Transverse colon (tissue), 4 donors: Measurements from ENCODE around the gene TEAD3. TPM values are rescaled to one million over a fixed set of nuclear protein-coding genes. Genes with fewer than 3 reads are reported as not detected.

Source experiments
- DNase-seq: peaks from one replicate; pipeline ENCODE4 v3.0.0-alpha.2; 2019
- H3K27ac ChIP-seq, 4 donors: fragments of 200-600 bp; sonication (generic); 2 replicates each; pipeline ENCODE4 v1.5.1; 2016 to 2018; ENCODE audit warnings: inconsistent platforms in 4 of 4
- H3K27me3 ChIP-seq: fragments of 200-600 bp; sonication (generic); 2 replicates; pipeline ENCODE4 v1.5.1; 2017; ENCODE audit warnings: inconsistent platforms
- H3K36me3 ChIP-seq, 4 donors: fragments of 200-600 bp; sonication (generic); 2 replicates each; pipeline ENCODE4 v1.5.1; 2017 to 2019; ENCODE audit warnings: inconsistent platforms in 4 of 4
- H3K4me1 ChIP-seq, 4 donors: fragments of 200-600 bp; sonication (generic); 2 replicates each; pipeline ENCODE4 v1.5.1; 2017 to 2020; ENCODE audit warnings: inconsistent platforms in 4 of 4
- H3K4me3 ChIP-seq, 4 donors: fragments of 200-600 bp; sonication (generic); 1 replicate in 1 of 4; 2 replicates in 3 of 4; pipeline versions ENCODE4 v1.5.1 to v1.6.1; 2017 to 2019; ENCODE audit warnings: inconsistent platforms in 4 of 4
- H3K9me3 ChIP-seq, 2 donors: fragments of 200-600 bp; sonication (generic); 2 replicates each; pipeline ENCODE4 v1.5.1; 2017 to 2019; ENCODE audit warnings: inconsistent platforms in 2 of 2
- CTCF ChIP-seq, 5 experiments: fragments of 200-600 bp in 3 of 5; fragments of 450-650 bp in 2 of 5; sonication (generic) in 3 of 5; IDR thresholded peaks; 1 replicate in 2 of 5; 2 replicates in 3 of 5; pipeline ENCODE4 v1.5.1; 2016 to 2017; ENCODE audit warnings: antibody characterized with exemption in 5 of 5, inconsistent platforms in 3 of 5, mild to moderate bottlenecking in 2 of 5, moderate library complexity in 1 of 5
- EP300 ChIP-seq: sonication (generic); formaldehyde crosslinking; IDR thresholded peaks from one replicate; pipeline ENCODE4 v1.6.1; 2017; ENCODE audit warnings: antibody characterized with exemption, low read depth
- POLR2A ChIP-seq: fragments of 450-650 bp; IDR thresholded peaks from one replicate; pipeline ENCODE4 v1.6.1; 2016; ENCODE audit warnings: antibody characterized with exemption, mild to moderate bottlenecking, moderate library complexity
- POLR2AphosphoS5 ChIP-seq, 3 donors: sonication (generic); formaldehyde crosslinking; IDR thresholded peaks; one replicate each; pipeline ENCODE4 v1.6.1; 2016; ENCODE audit warnings: antibody characterized with exemption in 3 of 3
- WGBS, 2 donors: methylation state at CpG; one replicate each; pipeline ENCODE4 v1.1.5; 2018; ENCODE audit warnings: low coverage in 1 of 2; 5-methylcytosine and 5-hydroxymethylcytosine counted together
- in situ Hi-C, 4 donors: fragments of 200-750 bp; cut with MboI; loops; one replicate each; pipeline versions ENCODE4 v1.15.0 to v1.15.1; 2017; ENCODE audit warnings: low sequenced_read_pairs in 3 of 4, low pct_ligation_motif_present in 1 of 4, low pct_unique_long_range_greater_than_20kb in 1 of 4
- intact Hi-C: fragments of 100-400 bp; cut with DNase I; formaldehyde crosslinking; loops from one replicate; pipeline ENCODE4 v1.15.1; 2023; ENCODE audit warnings: low total_unique reads
- total RNA-seq, 4 donors: library from RNA; depleted of rRNA; stranded (reverse); fragments of >200 nt; gene quantifications; one replicate each; pipeline ENCODE4 v1.1.0, GENCODE V29; 2016

TEAD3 gene
- total RNA-seq, 4 donors from 2014 or later = 23.0 to 67.7 (median 25.3) TPM

GRCh38 chr6:35465646-35466045, 31.2 kb downstream of the TEAD3 start:
- Histone ChIP-seq H3K4me3 (no peak overlapping the region), H3K9me3 (no peaks in the 10 kb centered on the region), H3K36me3 (no peaks in the 10 kb centered on the region), H3K27ac (no peak overlapping the region), H3K27me3 (no peaks in the 10 kb centered on the region), H3K4me1 (peaks cover 5 to 22% (median 12%) of the 10 kb centered on the region in 4 donors)
- no peak for DNase-seq
- WGBS, 2 donors = 100% methylated on average over 1 of the region's 1 CpG
- in situ Hi-C loops = no loop called here
- TF ChIP-seq POLR2A = no peak
- no peak for TF ChIP-seq CTCF (IDR thresholded peaks at IDR 0.05)
- TF ChIP-seq POLR2AphosphoS5 (IDR thresholded peaks at IDR 0.05) = no peak
- TF ChIP-seq EP300 = no peak
- intact Hi-C loops = no loop called here

GRCh38 chr6:35463292-35463691, 33.6 kb downstream of the TEAD3 start:
- Histone ChIP-seq H3K4me1 (peaks cover 0 to 6% (median 0%) of the 10 kb centered on the region in 4 donors), H3K9me3 (no peaks in the 10 kb centered on the region), H3K27me3 (no peaks in the 10 kb centered on the region), H3K4me3 (no peak overlapping the region), H3K36me3 (no peaks in the 10 kb centered on the region), H3K27ac (no peak overlapping the region)
- TF ChIP-seq POLR2A (no peak), POLR2AphosphoS5 (IDR thresholded peaks at IDR 0.05) (no peak), CTCF (IDR thresholded peaks at IDR 0.05) (no peak), EP300 (no peak)
- intact Hi-C loops = no loop called here
- in situ Hi-C loops = no loop called here
- DNase-seq = no peak
- 88 to 93% methylated on average over 4 of the region's 4 CpGs for WGBS, 2 donors

- no peak overlapping the region for H3K27ac ChIP-seq
- in situ Hi-C loops = no loop called here
- no peaks in the 10 kb centered on the region for H3K36me3 ChIP-seq
- TF ChIP-seq POLR2A = no peak
- TF ChIP-seq CTCF (IDR thresholded peaks at IDR 0.05) = no peak
- no peak for TF ChIP-seq EP300
- TF ChIP-seq POLR2AphosphoS5 (IDR thresholded peaks at IDR 0.05) = no peak
- DNase-seq = no peak
- WGBS, 2 donors = 33 to 76% methylated on average over 1 to 3 of the region's 3 CpGs
- H3K4me3 ChIP-seq = no peak overlapping the region
- H3K27me3 ChIP-seq = no peaks in the 10 kb centered on the region
- no peaks in the 10 kb centered on the region for H3K4me1 ChIP-seq
- H3K9me3 ChIP-seq = no peaks in the 10 kb centered on the region
- intact Hi-C loops = no loop called here
Observed at GRCh38 chr6:35461270-35461669, 35.6 kb downstream of the TEAD3 start.

- WGBS, 2 donors = 83 to 95% methylated on average over 1 to 4 of the region's 4 CpGs
- in situ Hi-C loops = no loop called here
Observed at GRCh38 chr6:35457907-35458306, 39.0 kb downstream of the TEAD3 start.

More at GRCh38 chr6:35457907-35458306, 39.0 kb downstream of the TEAD3 start:
- Histone ChIP-seq H3K4me1 (peaks cover 5 to 9% (median 7%) of the 10 kb centered on the region in 4 donors), H3K36me3 (no peaks in the 10 kb centered on the region), H3K27me3 (no peaks in the 10 kb centered on the region), H3K4me3 (no peak overlapping the region), H3K9me3 (no peaks in the 10 kb centered on the region), H3K27ac (no peak overlapping the region)
- no peak for DNase-seq
- TF ChIP-seq POLR2A = no peak
- no peak for TF ChIP-seq POLR2AphosphoS5 (IDR thresholded peaks at IDR 0.05)
- TF ChIP-seq EP300 = no peak
- no peak for TF ChIP-seq CTCF (IDR thresholded peaks at IDR 0.05)
- intact Hi-C loops = loop anchor here (10.0 kb wide), 1 partner anchor 1033 kb away; the partner anchor contains the start of gene RPS10
